Lower lobe of right lung (tissue), 2 donors: Measurements from ENCODE around the gene MTX3. TPM values are rescaled to one million over a fixed set of nuclear protein-coding genes. Genes with fewer than 3 reads are reported as not detected.

Source experiments
- ATAC-seq, 2 donors: fragments of 200-7000 bp; cut with Tn5 transposase; one replicate each; pipeline ENCODE4 v1.9.1; 2020 to 2022; ENCODE audit warnings: mild to moderate bottlenecking in 2 of 2, moderate library complexity in 2 of 2
- DNase-seq: peaks from one replicate; pipeline ENCODE4 v3.0.0-alpha.2; 2020
- H3K27ac ChIP-seq: fragments of 200-600 bp; one replicate; pipeline ENCODE4 v1.8.0; 2022
- H3K27me3 ChIP-seq: fragments of 200-600 bp; one replicate; pipeline ENCODE4 v1.8.0; 2022; ENCODE audit warnings: low read depth
- H3K36me3 ChIP-seq: fragments of 200-600 bp; one replicate; pipeline ENCODE4 v1.8.0; 2022; ENCODE audit warnings: mild to moderate bottlenecking
- H3K4me1 ChIP-seq: fragments of 200-600 bp; one replicate; pipeline ENCODE4 v1.8.0; 2022
- H3K4me3 ChIP-seq: fragments of 200-600 bp; one replicate; pipeline ENCODE4 v1.8.0; 2022; ENCODE audit warnings: mild to moderate bottlenecking
- H3K9me3 ChIP-seq: fragments of 200-600 bp; one replicate; pipeline ENCODE4 v1.8.0; 2022
- intact Hi-C: fragments of 100-400 bp; cut with DNase I; formaldehyde crosslinking; loops from one replicate; pipeline ENCODE4 v1.11.0; 2022
- total RNA-seq: library from RNA; stranded (reverse); fragmentation: NEBNext Ultra II Directional; extraction: Animal tissue kit (Norgen Biotek cat#: 25700); gene quantifications from one replicate; pipeline ENCODE4 v1.2.1, GENCODE V29; 2021
- TF ChIP-seq, protein P1 (sequence below): fragments of 200-600 bp; IDR thresholded peaks from one replicate; pipeline ENCODE4 v1.8.0; 2022; ENCODE audit warnings: antibody characterized with exemption, mild to moderate bottlenecking
- donor health status: DM: no; HTN: yes; CAD: no; lungs with severe emphysema.

MTX3 gene
- total RNA-seq, 1 donor from 2014 or later: 13.5 TPM

DNA sequence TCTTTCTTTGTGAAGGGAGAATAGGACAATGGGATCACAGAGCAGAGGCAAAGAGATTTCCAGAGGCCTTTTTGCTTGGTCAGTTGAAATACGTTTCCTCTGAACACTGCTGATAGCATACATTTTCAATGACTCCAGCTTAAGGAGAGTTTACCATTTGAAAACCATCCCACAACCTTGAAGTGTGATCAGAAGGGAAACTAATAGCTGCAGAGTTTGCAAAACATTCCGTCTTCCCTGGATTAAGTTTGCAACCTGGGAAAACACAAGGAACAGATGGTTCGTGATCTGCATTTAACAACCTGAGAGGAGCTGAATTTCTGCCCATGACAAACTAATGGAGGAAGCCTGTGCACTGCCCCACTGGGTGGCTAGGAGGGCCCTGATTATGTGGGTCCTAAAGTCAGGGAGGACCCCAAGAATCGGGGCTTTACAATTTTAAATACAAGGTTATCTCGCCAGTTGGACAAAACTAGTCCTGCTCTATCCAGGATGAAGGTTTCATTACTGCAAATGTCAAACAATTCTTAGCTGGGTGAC is 35.6 kb downstream of the MTX3 start:
- no peaks in the 10 kb centered on the region for H3K36me3 ChIP-seq
- TF ChIP-seq, protein P1, sequence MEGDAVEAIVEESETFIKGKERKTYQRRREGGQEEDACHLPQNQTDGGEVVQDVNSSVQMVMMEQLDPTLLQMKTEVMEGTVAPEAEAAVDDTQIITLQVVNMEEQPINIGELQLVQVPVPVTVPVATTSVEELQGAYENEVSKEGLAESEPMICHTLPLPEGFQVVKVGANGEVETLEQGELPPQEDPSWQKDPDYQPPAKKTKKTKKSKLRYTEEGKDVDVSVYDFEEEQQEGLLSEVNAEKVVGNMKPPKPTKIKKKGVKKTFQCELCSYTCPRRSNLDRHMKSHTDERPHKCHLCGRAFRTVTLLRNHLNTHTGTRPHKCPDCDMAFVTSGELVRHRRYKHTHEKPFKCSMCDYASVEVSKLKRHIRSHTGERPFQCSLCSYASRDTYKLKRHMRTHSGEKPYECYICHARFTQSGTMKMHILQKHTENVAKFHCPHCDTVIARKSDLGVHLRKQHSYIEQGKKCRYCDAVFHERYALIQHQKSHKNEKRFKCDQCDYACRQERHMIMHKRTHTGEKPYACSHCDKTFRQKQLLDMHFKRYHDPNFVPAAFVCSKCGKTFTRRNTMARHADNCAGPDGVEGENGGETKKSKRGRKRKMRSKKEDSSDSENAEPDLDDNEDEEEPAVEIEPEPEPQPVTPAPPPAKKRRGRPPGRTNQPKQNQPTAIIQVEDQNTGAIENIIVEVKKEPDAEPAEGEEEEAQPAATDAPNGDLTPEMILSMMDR: no peak
- DNase-seq: no peak
- intact Hi-C loops: no loop called here
- H3K27me3 ChIP-seq: peaks cover 3% of the 10 kb centered on the region
- H3K27ac ChIP-seq: no peak overlapping the region
- H3K9me3 ChIP-seq: no peaks in the 10 kb centered on the region
- no peak for ATAC-seq
- no peak overlapping the region for H3K4me3 ChIP-seq
- H3K4me1 ChIP-seq: no peaks in the 10 kb centered on the region

DNA sequence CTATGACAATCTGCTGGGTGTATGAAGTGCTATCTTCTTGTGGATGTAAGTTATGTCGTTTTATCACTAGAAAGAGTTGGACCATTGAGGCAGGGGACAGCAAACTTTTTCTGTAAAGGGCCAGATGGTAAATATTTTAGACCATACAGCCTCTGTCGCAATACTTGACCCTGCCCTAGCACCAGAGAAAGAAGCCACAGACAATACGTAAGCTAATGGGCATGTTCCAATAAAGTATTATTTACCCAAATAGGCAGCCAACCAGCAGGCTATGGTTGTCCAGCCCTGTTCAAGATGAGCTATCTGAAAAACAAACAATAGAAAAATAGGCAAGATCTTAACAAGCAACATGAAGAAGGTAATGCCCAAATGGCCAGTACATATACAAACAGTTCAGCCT is 36.4 kb downstream of the MTX3 start:
- DNase-seq: no peak
- H3K4me3 ChIP-seq: no peak overlapping the region
- no peaks in the 10 kb centered on the region for H3K4me1 ChIP-seq
- intact Hi-C loops: no loop called here
- H3K36me3 ChIP-seq: no peaks in the 10 kb centered on the region
- TF ChIP-seq, protein P1: no peak
- no peak overlapping the region for H3K27ac ChIP-seq
- no peak for ATAC-seq
- no peaks in the 10 kb centered on the region for H3K9me3 ChIP-seq
- H3K27me3 ChIP-seq: peaks cover 3% of the 10 kb centered on the region

DNA sequence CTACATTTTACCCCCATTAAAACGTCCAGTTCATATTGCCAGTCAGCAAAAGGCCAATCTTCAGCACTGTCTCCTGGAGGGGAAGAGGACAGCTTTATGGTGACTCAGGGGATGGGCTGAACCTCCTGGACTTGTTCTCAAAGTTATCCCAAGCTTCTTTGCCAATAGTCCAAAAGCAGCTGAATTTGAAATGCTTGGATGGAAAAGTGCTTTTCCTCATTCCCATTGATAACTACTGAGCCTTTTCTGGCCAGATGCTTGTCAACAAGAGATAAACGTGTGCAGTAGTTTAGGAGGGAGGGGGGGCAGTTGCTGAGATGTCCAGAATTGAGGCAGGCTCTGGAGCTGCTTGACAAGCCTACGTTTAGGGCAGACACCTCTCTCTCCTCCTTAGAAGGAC is 43.5 kb downstream of the MTX3 start:
- intact Hi-C loops: no loop called here
- Histone ChIP-seq H3K9me3 (no peaks in the 10 kb centered on the region), H3K4me3 (no peak overlapping the region), H3K36me3 (no peaks in the 10 kb centered on the region), H3K4me1 (no peaks in the 10 kb centered on the region), H3K27me3 (no peaks in the 10 kb centered on the region), H3K27ac (no peak overlapping the region)
- DNase-seq (no peak), ATAC-seq (no peak)
- TF ChIP-seq, protein P1: no peak

DNA sequence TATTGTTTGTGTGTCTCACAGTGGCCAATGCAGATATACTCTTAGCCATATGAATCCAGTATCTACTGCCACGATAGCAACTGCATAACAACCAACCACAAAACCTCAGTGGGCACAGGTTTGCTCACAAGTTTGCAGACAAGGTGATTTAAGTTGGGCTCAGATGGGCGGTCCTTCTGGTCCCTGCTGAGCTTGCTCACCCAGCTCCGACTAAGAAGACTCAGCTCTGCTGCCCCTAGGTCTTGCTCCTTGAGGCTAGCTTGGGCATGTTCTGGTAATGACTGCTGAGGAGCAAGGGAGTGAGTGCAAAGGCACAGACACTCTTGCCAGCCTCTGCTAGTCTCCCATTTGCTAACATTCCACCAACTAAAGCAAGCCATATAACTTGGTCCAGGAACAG is 52.6 kb downstream of the MTX3 start:
- Histone ChIP-seq H3K4me3 (no peak overlapping the region), H3K27ac (no peak overlapping the region), H3K27me3 (no peaks in the 10 kb centered on the region), H3K4me1 (no peaks in the 10 kb centered on the region), H3K36me3 (no peaks in the 10 kb centered on the region), H3K9me3 (peaks cover under 1% of the 10 kb centered on the region)
- ATAC-seq (no peak), DNase-seq (no peak)
- intact Hi-C loops: no loop called here
- TF ChIP-seq, protein P1: no peak

DNA sequence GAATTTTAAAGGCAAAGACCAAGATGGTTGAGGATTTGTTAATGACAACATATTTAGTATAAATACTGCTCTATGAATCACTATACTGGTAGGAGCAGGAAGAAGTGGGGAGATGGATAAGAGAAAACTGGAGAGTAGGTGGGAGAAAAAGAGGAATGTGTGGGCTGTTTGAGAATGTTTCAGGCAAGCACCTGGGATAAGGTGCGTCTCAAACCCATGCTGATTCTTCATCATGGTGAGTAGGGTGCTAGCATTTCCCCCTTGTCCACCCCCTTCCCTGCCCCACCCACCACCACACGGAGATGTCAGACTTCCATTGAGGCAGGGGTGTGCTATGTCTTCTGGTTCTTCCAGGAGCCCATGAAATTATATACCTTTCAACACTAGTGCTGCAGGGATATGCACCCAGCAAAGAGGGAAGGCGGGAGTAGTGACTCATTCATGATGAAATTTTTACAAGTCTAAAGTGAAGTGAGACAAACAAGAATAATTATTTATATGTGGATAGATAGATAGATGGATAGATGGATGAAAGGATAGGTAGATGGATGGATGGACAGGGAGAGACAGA is 54.3 kb downstream of the MTX3 start:
- TF ChIP-seq, protein P1: no peak
- Histone ChIP-seq H3K4me1 (no peaks in the 10 kb centered on the region), H3K9me3 (peaks cover 4% of the 10 kb centered on the region), H3K27me3 (no peaks in the 10 kb centered on the region), H3K36me3 (no peaks in the 10 kb centered on the region), H3K4me3 (no peak overlapping the region), H3K27ac (no peak overlapping the region)
- no peak for DNase-seq
- intact Hi-C loops: no loop called here
- no peak for ATAC-seq
